GM21515 (cell line): ENCODE data around the gene MORN1.

ENCODE experiments used
- ATAC-seq: cut with Tn5 transposase; IDR thresholded peaks from one replicate; pipeline ENCODE4 v1.9.1; 2021; ENCODE audit not compliant: unreplicated experiment

Gene MORN1

DNA sequence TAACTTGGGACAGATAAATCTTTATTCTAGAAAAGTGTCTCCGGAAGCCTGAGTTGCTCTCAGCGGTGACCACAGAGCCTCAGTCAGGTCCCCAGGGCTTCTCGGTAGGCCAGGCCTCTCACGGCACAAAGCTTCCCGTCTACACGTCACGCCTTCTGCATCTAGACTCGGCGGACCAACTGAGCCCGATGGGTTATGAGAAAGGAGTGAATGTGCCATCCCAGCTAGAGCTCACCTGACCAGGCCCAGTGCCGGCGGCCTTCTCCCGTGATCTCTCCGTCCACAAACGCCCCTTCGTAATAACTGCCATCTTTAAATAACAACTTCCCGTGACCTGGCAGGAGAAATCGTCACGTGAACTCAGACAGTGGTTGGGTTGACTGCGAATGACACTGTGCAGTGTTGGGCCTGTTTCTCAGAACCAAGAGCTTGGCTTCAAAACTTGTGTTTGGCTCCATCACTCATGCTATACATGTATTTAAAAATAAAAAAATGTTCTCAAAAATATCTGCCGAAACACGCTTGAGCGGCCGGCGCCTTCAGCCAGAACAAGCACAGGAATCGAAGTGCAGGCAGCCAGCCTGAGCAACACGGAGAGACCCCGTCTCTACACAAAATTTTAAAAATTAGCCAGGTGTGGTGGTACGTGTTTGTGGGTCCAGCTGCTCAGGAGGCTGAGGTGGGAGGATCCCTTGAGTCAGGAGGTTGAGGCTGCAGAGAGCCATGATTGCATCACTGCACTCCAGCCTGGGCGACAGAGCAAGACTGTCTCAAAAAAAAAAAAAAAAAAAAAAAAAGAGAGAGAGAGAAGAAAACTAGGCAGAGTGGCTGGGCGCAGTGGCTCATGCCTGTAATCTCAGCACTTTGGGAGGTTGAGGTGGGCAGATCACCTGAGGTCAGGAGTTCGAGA lies 3.1 kb downstream of the MORN1 start:
- no peak for ATAC-seq

DNA sequence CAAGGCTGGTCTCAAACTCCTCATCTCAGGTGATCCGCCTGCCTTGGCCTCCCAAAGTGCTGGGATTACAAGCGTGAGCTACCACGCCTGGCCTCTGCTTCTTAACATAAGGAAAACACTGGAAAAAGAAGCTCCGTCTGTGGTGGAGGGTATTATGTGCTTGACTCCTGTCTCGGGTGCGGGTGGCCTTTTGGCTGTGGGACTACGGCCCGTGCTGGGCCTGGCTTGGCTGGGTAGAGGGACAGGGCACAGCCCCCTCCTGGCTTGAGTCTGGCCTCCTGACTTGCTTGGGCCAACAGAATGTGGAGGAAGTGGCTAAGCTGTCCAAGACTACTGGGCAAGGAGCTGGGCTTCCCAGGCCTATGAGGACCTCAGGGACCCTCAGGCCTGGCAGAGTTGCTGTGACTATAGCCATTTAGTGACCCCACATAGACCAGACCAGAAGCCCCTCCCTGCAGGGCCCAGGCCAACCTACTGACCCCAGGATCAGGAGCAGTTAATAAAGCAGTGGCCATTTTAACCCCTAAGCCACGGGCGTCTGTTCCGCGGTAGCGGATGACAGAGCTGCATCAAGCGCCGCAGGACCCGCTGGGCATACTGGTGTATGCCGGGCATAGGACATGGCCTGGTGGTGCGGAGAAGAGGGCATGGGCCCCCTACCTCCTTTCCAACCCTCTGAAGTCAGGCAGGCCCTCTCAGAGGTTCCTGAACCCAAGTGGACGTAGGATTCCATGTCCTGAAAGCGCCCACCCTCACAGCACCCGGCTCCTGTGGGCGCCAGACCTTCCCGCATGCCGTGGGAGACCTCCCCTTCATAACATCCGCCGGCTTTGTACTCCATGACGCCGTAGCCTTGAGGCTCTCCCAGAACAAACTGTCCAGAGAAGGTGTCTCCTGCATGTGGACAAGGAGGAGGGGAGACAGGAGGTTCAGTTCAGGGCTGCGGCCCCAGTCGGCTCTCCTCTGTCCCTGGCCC lies 4.4 kb downstream of the MORN1 start:
- no peak for ATAC-seq

DNA sequence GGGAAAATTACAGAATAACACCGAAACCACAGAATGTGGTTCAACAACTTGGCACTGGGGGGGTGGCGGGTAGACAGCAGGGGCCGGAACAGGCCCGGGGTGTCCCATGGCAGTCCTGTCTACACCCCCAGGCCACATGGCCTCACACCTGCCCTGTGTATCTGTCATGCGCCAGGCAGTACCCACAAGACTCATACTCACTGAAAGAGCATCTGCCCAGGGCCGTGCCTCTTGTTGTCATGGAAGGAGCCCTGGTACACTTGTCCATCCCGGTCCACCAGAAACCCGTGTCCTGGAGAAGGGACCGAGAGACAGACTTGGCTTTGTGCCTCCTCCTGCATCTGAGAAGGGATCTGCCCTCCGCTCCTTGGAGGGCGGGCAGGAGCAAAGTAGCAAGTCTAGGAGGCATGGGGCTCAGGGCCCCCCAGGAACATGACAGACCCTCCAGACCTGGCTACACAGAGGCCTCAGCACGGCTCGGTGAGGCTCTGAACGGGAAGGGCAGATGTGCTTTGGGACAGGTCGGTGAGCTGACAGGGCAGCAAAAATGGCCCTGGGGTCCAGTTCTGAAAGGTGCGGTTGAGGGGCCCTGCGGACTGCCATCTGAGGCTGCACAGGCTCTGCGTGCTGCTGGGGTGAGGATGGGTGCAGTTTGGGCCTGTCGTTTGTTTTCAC lies 5.6 kb downstream of the MORN1 start:
- ATAC-seq = no peak

DNA sequence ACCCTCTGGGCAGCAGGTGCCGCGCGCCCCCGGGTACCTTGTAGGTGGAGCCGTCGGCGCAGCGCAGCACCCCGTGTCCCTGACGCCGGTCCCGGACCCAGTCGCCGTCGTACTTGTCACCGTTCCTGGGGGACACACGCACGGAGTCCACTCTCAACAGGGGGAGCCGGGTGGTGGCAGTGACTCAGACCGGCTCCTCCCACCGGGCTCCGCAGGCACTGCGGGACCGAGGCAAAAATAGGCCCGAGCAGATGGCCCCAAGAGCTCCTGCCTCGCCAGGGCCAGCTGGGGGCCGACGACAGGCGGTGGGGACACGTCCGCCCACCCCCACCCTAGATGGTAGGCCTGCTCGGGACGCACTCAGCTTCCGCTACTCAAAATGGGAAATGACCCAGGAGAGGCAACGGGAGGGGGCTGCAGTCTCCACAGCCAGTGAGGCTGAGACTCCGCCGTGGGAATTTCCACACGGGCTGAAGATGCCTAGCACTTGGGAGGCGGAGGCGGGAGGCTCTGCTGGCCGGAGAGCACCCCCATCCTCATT lies 6.3 kb downstream of the MORN1 start:
- ATAC-seq = no peak

DNA sequence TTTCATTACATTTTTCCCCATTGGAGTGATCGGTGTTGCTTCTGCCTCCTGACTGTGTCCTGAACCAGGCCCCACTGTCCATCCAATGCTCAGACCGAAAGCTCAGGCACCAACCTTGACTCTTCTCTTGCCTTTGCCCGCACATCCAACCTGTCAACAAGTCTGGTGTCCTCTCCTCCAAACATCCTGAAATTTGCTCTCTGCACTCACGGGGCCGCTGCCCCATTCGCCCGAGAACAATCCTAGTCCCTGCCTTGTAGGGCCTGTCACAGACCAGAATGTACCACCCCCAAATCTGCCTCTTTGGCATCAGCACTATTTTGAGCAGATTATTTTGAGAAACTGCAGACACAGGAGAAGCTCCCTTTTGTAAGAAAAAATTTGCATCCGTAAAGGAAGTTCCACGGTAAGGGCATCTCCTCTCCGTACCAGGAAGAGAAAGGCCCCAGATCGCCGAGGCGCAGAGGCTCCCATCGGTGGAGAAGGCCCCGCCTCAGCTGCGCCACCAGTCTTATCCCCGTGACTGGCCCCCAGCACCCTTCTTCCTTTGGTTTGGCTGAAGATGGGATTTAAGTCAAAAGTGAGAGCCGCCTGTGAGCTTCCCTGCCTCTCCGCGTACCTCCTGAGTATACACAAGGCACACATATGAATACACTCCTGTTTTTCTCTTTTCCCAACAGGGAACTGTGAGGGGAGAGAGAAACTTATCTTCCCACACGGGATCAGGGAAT lies 7.1 kb downstream of the MORN1 start:
- ATAC-seq = no peak

DNA sequence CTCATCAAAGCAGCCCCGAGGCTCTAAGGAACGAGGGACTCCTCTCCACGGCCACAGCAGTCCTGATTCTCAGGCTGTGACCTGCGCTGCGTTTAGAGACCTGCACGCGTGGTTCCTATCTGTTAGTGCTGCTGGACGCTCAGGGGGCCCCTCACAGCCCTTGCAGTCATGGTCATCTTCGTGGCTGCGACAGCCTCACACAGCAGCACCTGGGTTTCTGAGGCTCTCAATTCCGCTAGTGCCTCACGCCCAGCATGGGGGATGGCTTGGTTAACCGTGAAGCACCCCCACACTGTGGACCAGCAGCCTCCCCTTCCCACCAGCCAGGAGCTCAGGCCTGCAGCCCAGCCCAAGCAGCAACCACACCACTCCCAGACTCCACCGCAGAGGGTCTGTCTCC lies 7.8 kb downstream of the MORN1 start:
- ATAC-seq = no peak

DNA sequence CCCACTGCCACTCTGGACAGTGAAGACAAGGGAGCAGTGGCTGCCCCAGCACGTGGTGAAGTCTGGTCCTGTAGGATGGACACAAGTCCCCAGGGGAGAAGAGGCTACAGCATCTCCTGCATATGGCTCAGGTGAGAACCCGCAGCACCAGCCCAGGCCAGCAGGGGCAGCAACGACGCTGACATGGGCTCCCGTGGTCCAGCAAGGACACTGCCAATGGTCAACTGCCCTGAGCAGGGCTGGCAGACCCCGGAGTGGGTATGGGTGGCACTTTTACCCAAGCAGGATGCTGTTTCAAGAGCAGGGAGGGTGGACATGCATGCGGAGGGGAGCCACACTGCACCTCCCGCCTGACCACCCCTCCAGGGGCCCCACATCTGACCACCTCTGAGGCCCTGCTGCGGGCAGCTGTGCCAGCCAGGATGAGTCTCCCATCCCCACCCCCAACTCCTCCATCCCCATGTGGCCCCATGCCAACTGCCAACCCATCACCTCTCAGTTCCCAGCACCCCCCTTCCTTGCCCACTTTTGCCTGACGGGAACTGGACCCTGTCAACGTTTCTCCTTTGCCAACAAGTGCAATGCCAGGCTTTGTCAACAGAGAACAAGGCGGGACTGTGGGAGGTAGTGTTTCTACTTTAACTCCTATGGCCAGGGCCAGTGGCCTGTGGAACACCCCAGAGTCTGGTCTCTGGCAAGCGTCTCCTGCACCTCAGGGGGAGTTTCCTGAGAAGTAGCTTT lies 8.6 kb downstream of the MORN1 start:
- no peak for ATAC-seq

DNA sequence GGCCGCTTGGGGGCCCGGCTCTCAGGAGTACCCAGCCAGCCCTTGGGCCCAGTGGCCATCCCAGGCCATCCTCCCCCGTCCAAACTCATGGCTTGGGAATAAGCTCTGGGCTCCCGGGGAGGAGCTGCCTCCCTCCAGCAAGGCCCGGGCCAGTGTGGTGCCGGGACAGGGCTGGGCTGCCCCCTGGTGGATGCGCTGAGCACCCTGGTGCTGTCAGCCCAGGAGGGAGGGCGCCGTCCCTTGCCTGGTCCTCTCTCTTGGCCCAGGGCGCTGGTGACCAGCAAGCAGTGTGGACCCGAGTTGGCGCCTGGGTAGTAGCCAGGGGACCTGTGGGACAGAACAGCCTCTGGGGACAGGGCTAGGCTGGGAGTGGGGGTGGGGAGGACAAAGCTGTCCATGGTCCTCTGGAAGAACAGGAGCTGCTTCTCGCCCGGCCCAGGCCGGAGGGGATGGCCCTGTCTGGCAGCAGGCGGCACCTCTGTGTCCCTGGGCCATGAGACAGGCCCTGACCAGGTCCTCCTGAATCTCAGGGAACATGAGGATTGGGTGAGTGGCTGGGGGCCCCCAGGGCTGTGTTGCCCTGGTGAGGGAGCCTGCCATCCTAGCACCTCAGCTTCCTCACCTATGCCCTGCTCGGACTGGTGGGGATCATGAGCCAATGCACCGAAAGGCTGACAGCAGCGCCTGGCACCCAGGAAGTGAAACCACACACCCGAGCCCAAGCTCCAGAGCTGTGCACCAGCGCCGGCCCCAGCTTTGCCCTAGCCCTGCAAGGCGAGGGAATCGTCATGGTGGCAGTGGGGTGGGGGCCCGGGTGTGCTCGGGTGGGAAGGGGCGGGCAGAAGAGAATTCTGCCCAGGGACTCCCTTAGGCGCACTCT lies 9.4 kb downstream of the MORN1 start:
- no peak for ATAC-seq

DNA sequence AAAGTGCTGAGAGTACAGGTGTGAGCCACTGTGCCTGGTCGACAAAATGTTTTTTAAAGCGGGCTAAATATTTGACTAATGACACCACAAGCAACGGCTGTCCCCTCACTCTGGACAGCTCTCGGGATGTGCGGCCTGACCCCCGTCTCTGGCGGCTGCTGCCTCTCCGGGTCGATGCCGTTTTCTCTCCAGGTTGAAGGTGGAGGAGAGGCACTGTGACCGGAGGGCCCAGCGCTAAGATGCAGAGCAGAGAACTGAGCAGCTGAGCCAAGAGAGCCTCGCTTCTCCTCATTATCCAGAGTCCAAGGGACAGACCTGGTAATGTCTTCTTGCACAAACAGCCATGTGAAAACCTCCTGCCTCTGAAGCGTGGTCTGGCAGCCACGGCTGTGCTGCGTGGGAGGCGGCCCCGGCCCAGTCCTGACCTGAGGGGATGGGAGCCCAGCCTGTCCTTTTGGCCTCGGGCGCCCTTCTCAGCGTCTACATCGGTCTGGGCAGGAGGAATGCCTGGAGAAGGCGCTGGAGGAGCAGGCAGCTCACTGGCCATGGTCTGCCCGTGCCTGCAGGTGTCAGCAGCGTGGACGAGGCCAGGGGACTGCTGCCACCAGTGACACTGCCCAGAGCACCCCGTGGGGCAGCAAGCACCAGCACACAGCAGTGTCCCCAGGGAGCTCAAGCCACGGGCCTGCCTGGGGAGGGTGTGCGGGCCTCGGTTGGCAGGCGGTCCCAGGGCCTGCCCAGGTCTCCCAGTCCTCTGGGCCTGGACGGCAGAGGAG lies 10.3 kb downstream of the MORN1 start:
- ATAC-seq = no peak

DNA sequence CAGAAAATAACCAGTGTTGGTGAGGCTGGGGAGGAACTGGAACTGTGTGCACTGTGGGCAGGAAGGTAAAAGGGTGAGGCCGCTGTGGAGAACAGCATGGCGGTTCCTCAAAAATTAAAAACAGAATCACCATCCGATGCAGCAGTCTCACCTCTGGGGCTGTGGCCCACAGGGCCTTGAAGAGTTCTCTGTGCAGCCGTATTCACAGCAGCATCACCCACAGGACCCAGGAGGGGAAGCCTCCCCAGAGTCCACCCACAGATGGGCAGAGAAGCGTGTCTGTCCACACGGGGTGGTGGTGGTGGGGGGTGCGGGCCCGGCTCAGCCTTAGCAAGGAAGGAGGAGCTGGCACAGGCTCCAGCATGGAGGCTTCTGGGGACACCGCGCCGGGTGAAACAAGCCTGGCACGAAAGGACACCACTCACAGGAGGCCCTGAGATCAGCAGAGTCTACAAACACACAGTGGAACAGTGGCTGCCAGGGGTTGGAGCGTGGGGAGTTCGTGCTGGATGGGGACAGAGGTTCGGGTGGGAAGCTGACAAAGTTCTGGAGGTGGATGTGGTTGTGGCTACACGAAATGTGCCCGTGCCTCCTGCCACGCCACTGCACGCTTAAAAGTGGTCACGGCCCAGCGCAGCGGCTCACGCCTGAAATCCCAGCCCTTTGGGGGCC lies 11.5 kb downstream of the MORN1 start:
- no peak for ATAC-seq

DNA sequence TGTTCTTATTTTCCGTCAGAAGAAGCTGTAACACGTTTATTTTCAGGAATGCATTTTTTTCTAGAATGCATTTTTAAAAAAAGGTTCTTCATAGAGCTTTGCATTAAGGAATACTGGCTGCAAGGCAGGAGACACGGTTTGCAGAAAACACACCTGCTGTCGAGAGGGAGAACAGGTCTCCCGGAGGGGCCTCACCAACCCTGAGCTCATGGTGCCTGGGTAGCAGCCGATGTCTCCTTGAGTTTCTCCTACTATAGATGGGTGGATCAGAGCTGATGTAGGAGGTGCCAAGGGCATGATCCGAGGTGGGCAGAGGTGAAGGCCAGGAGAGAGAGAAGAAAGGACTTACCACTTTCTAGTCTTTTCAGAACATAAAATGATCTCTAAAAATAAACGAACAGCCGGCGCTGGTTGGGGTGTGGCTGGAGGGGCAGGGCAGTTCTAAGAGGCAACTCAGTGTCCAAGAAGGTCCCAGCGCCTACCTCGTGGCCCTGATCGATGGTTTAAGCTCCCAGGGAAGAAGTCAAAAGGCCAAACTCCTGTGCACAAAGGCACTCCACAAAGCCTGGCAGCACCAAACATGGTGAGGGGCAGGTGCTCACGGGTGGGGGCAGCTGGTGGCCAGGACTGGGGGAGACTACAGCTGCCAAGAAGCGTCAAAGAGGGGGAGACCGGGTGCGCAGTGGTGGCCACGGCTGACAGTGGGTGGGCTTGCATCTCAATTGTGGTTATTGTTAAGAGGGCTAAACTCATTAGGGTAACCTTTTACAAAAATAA lies 12.2 kb downstream of the MORN1 start:
- ATAC-seq = no peak

DNA sequence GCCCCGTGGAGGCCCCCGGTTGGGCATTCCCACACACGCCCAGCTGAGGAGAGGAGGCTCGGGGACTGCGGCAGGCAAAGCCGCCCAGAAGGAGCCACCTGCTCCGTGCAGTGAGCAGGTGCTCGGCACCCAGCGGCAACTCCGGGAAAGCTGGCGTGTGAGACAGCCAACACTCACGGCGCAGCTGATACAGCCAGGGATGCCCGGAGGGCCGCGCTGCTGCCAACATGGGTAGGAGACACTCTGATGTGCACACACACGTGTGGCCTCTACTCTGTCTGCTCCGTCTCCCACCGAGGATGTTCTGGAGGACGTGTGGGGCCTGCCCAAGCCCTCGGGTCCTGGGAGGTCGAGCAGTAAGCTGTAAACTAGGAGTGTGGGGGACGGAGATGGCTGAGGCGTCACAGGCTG lies 12.9 kb downstream of the MORN1 start:
- ATAC-seq = no peak

DNA sequence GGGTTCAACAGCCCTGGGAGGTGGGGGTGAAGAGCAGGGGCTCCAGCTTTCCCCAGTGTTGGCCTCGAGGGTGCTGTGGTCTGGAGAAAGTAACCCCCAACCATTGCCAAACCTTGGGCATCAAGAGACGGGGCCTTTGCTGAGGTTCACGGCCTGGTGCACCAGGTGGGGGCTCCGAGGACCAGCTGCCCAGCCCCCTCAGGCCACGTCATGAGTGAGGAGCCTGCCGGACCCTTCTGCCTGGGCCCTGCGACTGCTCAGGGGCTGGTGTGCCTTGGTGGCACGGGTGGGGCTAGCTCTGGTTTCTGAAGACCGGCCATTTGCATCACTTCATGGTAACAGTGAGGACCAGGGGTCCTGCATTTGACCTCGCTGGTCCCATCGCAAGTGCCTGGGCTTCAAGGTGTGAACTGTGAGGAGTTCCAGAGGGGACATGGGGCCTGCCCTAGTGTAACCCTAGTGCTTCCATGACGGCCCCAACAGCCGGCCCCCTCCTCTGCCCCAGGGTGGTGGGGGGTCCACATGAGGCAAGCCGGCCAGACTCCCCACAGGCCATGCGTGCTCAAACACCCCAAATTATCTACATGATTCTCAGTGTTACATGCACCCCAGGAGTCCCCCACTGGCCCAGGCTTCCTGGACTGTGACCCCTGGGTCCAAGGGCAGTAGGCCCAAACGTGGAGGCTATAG lies 13.5 kb downstream of the MORN1 start:
- no peak for ATAC-seq

DNA sequence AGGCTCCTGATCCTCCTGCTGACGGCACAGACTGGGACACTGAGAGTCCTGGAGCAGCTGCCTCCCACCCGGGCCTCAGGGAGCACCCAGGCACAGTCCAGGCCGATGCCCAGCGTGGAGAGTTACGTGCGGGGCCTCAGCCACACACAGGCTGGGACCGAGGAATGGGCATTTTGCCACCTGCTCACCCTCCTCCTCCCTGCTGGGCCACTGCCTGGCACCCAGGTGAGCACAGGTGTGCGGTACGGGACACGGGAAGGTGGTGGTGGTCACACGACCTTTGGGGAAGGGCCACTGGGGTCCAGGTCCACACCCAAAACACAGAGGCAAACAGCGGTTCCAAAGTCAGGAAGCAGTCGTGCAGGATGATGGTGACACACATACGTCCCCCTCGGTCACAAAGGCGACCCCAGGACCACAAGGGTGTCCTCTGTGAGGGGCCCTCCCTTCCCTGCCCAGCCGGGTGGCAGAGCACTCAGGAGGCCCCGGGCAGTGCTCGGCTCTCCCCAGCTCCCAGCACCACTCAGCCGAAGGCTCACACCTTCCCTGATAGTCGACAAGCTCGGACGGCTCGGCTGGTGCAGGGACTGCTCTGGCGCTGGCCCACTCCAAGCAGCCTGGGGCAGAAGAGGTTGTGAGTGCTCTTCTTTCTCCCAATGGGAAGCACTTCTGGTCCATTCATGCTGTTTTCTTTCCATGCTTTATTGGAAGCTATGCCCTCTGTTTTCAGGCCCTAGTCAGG lies 14.3 kb downstream of the MORN1 start:
- no peak for ATAC-seq

DNA sequence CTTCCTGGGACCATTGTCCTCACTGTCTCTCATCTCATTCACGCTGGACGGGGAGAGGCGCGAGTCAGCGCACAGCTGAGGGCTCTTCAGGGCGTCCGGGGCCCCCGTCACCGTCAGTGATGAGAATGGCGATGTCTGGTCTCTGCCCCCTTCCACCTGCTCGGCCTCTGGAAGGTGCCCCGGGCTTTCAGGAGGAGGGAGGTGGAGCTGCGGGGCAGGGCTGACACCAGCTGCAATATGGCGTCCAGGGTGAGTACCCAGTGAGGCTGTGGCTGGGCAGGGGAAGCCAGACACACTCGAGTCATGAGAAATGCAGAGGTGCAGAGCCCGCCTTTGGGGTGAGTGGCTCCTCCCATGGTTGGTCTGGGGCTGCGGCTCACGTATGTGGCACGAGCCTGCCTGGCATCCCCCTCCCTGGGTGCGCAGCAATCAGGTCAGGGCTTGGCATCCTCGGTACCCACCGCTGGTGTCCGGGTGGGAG lies 15.1 kb downstream of the MORN1 start:
- ATAC-seq = no peak
